ENCODE measurements around the gene ABCC3. TPM values are rescaled to one million over a fixed set of nuclear protein-coding genes. Genes with fewer than 3 reads are reported as not detected.
A peak's percentile ranks its signal among the peaks of the same experiment; 100 is the strongest.

Gene ABCC3
- total RNA-seq, 4 donors from 2014 or later: 25.8 to 47.5 (median 35.2) TPM

- WGBS, 2 donors: 85 to 87% methylated on average over 9 of the region's 9 CpGs
- intact Hi-C loops (cut with DNase I; ENCODE audit: low total_unique reads): no loop called here
- DNase-seq (ENCODE audit: low spot score in 2 of 2): no peak
- TF ChIP-seq, protein P1, sequence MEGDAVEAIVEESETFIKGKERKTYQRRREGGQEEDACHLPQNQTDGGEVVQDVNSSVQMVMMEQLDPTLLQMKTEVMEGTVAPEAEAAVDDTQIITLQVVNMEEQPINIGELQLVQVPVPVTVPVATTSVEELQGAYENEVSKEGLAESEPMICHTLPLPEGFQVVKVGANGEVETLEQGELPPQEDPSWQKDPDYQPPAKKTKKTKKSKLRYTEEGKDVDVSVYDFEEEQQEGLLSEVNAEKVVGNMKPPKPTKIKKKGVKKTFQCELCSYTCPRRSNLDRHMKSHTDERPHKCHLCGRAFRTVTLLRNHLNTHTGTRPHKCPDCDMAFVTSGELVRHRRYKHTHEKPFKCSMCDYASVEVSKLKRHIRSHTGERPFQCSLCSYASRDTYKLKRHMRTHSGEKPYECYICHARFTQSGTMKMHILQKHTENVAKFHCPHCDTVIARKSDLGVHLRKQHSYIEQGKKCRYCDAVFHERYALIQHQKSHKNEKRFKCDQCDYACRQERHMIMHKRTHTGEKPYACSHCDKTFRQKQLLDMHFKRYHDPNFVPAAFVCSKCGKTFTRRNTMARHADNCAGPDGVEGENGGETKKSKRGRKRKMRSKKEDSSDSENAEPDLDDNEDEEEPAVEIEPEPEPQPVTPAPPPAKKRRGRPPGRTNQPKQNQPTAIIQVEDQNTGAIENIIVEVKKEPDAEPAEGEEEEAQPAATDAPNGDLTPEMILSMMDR (IDR thresholded peaks at IDR 0.05): no peak
- no peak for TF ChIP-seq POLR2A (IDR thresholded peaks at IDR 0.05)
- H3K4me3 ChIP-seq (ENCODE audit: low read depth, poor library complexity, severe bottlenecking): no peak overlapping the region
These were observed 1.5 kb downstream of the ABCC3 start for GRCh38 chr17:50635982-50636803.

DNA sequence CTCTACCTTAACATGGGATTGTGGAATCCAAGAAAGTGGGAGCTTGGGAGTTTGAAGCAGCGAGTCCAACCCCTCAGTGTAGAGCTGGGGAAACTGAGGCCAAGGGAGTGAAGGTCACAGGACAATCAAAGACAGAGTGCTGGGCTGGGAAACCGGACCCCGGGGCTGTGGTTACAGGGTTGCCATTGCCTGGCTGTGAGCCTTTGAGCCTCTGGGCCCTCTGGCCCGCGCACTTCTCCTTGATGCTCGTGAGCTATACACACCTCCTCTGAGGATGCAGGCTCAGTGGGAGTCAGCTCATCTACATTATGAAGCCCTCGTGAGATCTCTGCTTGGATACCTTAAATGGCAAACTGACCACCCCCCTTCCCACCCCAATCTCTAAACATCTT lies 2.1 kb downstream of the ABCC3 start:
- DNase-seq (ENCODE audit: low spot score in 2 of 2): no peak
- no peak overlapping the region for H3K4me3 ChIP-seq (ENCODE audit: low read depth, poor library complexity, severe bottlenecking)
- intact Hi-C loops (cut with DNase I; ENCODE audit: low total_unique reads): no loop called here
- TF ChIP-seq, protein P1 (IDR thresholded peaks at IDR 0.05): no peak
- no peak for TF ChIP-seq POLR2A (IDR thresholded peaks at IDR 0.05)
- WGBS, 2 donors: 88 to 89% methylated on average over 7 of the region's 7 CpGs

GRCh38 chr17:50637829-50638605 lies 3.3 kb downstream of the ABCC3 start:
- H3K4me3 ChIP-seq (ENCODE audit: low read depth, poor library complexity, severe bottlenecking): no peak overlapping the region
- intact Hi-C loops (cut with DNase I; ENCODE audit: low total_unique reads): no loop called here
- 78 to 92% methylated on average over 7 of the region's 7 CpGs for WGBS, 2 donors
- no peak for DNase-seq (ENCODE audit: low spot score in 2 of 2)
- TF ChIP-seq, protein P1 (IDR thresholded peaks at IDR 0.05): no peak
- no peak for TF ChIP-seq POLR2A (IDR thresholded peaks at IDR 0.05)

GRCh38 chr17:50638606-50638965 lies 3.9 kb downstream of the ABCC3 start:
- WGBS, 2 donors: 57 to 64% methylated on average over 2 of the region's 2 CpGs
- intact Hi-C loops (cut with DNase I; ENCODE audit: low total_unique reads): no loop called here
- H3K4me3 ChIP-seq (ENCODE audit: low read depth, poor library complexity, severe bottlenecking): no peak overlapping the region
- no peak for TF ChIP-seq POLR2A (IDR thresholded peaks at IDR 0.05)
- TF ChIP-seq, protein P1 (IDR thresholded peaks at IDR 0.05): no peak
- no peak for DNase-seq (ENCODE audit: low spot score in 2 of 2)

- no peak for TF ChIP-seq POLR2A (IDR thresholded peaks at IDR 0.05)
- TF ChIP-seq, protein P1 (IDR thresholded peaks at IDR 0.05): no peak
- intact Hi-C loops (cut with DNase I; ENCODE audit: low total_unique reads): no loop called here
- peak; percentile 85 to 94 for DNase-seq (ENCODE audit: low spot score in 2 of 2)
- no peak overlapping the region for H3K4me3 ChIP-seq (ENCODE audit: low read depth, poor library complexity, severe bottlenecking)
- WGBS, 2 donors: 13 to 25% methylated on average over 9 of the region's 9 CpGs
These were observed 4.5 kb downstream of the ABCC3 start for GRCh38 chr17:50638966-50639713.

Data from lower leg skin (tissue), 4 donors.